ENCODE data around the gene CCDC177.

The CCDC177 gene

GRCh38 chr14:69574263-69574953 lies at the start of gene CCDC177:
TSS of gene CCDC177 (minus strand) at chr14:69574871. CDS start at chr14:69573622, 1,249 bp downstream.
- DNase-seq, result peak; percentile 90 to 92

DNA sequence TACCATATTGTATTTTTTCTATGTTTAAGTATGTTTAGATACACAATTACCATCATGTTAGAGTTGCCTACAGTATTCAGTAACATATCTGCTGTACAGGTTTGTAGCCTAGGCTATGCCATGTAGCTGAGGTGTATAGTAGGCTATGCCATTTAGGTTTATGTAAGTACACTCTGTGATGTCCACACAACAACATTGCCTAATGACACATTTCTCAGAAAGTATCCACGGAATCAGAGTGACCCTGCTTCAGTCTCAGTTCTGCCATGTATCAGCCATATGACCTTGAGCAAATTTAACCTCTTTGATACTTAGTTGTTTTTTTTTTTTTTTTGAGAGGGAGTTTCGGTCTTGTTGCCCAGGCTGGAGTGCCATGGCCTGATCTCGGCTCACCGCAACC lies 49.5 kb upstream of the CCDC177 start:
- DNase-seq, result no peak

GRCh38 chr14:69620981-69621380 lies 46.3 kb upstream of the CCDC177 start:
- DNase-seq, result peak in 1 of 2 experiments; percentile 25

- no peak for DNase-seq
Measured at GRCh38 chr14:69620211-69620611, 45.5 kb upstream of the CCDC177 start.

DNA sequence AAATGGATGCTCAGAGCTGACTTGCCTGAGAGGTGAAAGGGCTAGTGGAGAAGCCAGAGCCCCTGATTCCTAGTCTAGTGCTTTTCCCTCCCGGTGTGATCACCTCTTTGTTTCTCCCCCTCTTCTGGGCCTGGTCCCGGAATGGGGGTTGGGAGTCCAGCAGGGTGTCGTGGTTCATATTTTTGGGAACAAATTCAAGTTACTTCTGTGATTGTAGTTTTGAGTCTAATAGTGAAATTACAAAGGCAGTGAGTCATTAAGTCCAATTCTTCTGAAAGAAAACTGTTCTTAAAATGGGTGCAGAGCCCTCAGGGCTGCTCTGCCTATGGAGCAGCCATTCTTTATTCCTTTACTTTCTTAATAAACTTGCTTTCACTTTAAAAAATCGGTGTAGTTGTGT lies 44.3 kb upstream of the CCDC177 start:
- no peak for DNase-seq

GRCh38 chr14:69617796-69618195 lies 43.1 kb upstream of the CCDC177 start:
- peak in 1 of 2 experiments; percentile 72 for DNase-seq

- no peak for DNase-seq
Measured at GRCh38 chr14:69616408-69616773, 41.7 kb upstream of the CCDC177 start.

- peak in 1 of 2 experiments; percentile 66 for DNase-seq
Measured at GRCh38 chr14:69615496-69616407, 41.1 kb upstream of the CCDC177 start.

- DNase-seq, result no peak
Measured at GRCh38 chr14:69615121-69615495, 40.4 kb upstream of the CCDC177 start.

DNA sequence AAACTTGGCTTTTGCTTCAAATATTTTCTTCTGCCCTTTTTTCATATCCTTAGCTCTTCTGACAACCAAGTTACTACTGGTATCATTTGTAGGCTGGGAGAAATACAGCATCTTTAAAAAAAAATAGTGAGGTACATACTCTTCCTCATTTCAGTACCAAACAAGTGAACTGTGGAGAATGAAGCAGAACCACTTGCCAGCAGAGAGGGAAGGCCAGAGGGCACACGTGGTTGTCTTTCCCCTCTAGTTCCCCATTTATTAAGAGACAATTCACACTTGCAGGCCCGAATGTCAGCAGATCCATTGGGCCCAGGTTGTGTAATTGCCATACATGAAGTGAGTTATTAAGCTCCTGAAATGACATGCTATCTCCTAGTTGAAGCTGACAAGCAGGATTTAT lies 39.9 kb upstream of the CCDC177 start:
- no peak for DNase-seq

GRCh38 chr14:69613312-69614073 lies 38.8 kb upstream of the CCDC177 start:
- DNase-seq, result no peak

GRCh38 chr14:69612783-69613130 lies 38.1 kb upstream of the CCDC177 start:
- DNase-seq, result peak in 1 of 2 experiments; percentile 72

DNA sequence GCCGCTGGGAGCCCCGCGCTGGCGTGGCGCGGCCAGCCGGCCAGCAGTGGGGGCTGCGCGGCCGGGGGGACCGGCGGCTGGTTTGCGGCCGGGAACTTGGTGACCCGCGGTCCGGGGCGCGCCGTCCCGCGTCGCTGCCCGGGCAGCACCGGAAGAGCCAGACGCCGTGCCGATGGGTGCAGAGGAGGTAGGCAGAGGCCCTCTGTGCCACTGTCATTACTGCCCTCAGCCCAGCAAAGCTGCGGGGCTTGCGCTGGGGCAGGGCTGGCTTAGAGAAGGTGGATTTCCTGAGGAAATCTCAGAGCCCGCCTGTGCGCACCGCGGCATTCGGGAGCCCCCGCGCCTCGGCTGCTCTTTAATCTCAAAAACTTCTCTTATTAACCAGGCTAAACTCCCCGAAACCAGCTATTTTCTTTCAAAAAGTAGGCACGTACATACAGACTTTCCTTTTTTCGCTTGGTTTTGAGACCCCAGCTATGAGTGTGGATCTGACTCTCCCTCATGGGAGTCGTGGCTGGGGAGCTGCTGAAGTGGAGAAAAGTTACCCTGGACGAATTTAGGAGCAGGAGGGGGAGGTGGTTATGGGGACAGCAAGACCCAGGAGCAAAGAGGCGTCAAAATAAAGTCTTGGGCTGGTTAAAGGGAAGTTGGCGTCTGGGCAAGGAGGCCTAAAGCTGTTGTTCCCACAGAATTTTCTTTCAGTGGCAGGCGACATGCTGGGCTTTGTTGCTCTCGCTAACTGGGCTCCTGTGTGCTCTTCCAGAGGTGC lies 37.5 kb upstream of the CCDC177 start:
- DNase-seq, result peak in 1 of 2 experiments; percentile 72

- DNase-seq, result peak; percentile 97
Measured at GRCh38 chr14:69611172-69612013, 36.7 kb upstream of the CCDC177 start, which contains the start of gene SUSD6. TSS of gene SUSD6 (plus strand) at chr14:69611596. CDS start at chr14:69658593, 46,997 bp downstream.

- peak in 1 of 2 experiments; percentile 73 for DNase-seq
Measured at GRCh38 chr14:69610874-69611171, 36.2 kb upstream of the CCDC177 start.

DNA sequence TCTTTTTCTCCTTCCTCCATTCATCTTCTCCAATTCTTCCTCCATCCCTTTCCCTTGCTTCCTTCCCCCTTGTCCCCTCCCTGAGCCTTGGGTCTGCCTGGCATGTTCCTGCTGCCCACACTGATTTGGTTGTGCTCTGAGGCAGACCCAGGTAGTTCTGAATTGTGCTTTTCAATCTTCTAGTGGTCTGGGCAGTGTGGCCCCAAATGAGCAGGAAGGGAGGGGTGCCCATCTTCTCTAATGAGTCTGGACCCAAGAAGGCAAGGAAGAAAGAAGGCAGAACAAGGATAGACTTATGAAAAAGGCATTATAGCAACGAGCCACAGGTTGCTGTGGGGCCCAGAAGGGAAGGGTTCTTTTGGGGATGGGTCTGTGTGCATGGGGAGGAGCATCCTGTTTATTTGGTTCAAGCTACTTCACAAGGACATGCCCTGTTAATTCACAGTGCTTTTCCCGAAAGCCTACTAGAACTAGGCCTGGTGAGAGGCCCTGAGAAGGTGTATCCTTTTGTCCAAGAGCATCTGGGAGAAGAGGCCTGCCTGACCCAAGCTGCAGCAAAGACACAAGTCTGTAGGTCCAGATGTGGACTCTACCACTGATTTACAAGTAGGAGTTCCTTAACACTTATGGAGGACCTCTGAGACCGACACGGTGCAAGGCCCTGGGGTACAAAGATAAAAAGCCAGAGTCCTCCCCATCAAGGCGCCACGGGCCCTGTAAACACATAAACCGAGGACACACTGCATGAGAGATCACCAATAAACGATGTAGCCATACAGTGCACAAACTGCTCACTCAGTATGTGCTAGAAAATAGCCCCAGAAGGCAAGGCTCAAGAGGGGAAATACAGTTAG lies 35.6 kb upstream of the CCDC177 start:
- peak in 1 of 2 experiments; percentile 40 for DNase-seq

GRCh38 chr14:69606258-69607184 lies 31.9 kb upstream of the CCDC177 start:
- DNase-seq, result no peak

GRCh38 chr14:69605738-69606137 lies 31.1 kb upstream of the CCDC177 start:
- DNase-seq, result no peak

DNA sequence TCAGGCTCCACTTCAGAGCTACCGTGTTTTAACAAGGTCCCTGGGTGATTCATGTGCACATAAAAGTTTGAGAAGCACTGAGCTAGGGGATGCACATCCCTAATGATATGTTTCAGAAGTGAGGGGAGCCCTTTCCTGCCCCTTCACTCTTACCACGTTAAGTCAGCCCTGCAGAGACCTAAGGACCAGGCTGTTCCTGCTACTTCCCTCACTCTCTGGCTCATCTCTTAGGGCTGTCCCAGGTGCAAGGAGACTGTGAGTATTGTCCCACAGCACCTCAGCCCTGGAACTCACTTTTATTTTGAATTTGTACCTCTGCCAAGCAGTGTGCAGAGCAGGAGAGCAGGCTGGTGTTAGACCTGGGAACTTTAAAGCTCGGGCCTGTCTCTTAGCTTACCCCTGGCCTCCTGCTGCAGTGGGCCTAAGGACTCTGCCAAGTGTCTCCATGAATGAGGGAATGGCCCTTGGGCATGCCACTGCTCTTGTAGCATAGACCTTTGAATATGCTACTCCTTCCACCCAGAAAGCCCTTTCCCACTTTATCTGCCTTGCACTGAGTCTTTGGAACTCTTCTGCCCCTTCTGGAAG lies 25.7 kb upstream of the CCDC177 start:
- peak in 1 of 2 experiments; percentile 31 for DNase-seq
